GM19035 (cell line): ENCODE measurements around the gene TXNDC2.
A peak's percentile ranks its signal among the peaks of the same experiment; 100 is the strongest.

Experiments used
- ATAC-seq: cut with Tn5 transposase; IDR thresholded peaks from one replicate; pipeline ENCODE4 v1.9.1; 2021; ENCODE audit not compliant: unreplicated experiment

TXNDC2 gene

DNA sequence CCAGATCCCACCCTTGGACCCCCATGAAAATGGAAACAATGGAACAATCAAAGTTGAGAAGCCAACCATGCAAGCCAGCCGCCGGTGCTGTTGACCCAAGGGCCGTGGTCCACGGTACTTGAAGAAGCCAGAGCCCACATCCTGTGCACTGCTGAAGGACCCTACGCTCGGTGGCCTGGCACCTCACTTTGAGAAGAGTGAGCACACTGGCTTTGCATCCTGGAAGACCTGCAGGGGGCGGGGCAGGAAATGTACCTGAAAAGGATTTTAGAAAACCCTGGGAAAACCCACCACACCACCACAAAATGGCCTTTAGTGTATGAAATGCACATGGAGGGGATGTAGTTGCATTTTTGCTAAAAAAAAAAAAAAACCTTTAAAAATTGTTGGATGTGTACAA is 26.5 kb upstream of the TXNDC2 start:
- ATAC-seq = no peak

GRCh38 chr18:9860682-9861081 is 25.1 kb upstream of the TXNDC2 start:
- no peak for ATAC-seq

- ATAC-seq = peak; percentile 85
Measured at GRCh38 chr18:9861157-9861556, 24.6 kb upstream of the TXNDC2 start.

DNA sequence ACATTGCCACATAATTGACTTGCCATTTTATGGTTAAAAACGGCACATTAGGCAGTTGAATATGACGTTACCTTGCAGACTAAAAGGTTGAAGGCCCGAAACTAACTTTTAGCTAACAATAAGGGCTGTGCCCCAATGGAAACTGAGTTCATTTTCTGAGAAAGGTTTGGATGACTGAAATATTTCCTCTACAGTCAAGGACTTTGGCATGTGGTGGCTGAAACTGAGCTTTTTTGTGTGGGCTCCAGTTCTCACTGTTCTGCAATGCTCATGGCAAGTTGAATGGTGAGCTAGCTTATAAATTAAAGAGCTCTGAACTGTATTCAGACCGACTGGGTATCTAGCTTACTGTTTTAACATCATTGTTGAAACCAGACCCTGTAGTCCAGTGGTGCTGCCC is 23.8 kb upstream of the TXNDC2 start:
- ATAC-seq = no peak

DNA sequence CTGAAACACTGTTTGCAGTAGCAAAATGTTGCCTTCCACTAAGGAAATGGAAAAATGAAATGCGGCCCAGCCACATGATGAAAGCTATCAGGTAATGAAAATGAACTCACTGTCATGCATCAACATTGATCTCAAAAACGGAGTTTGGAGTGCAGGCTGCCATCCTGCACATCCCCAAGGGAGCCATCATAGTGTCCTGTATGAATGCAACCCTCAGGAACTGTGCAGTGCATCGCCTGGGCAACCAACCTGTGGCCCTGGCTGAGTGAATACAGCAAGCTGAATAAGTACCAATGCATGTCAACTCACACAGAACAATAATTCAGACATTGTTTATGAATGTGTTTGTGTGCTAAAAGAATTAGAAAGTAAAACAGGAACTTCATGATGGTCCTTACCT is 23.1 kb upstream of the TXNDC2 start:
- ATAC-seq = no peak

- ATAC-seq = no peak
Measured at GRCh38 chr18:9863282-9863681, 22.5 kb upstream of the TXNDC2 start.

DNA sequence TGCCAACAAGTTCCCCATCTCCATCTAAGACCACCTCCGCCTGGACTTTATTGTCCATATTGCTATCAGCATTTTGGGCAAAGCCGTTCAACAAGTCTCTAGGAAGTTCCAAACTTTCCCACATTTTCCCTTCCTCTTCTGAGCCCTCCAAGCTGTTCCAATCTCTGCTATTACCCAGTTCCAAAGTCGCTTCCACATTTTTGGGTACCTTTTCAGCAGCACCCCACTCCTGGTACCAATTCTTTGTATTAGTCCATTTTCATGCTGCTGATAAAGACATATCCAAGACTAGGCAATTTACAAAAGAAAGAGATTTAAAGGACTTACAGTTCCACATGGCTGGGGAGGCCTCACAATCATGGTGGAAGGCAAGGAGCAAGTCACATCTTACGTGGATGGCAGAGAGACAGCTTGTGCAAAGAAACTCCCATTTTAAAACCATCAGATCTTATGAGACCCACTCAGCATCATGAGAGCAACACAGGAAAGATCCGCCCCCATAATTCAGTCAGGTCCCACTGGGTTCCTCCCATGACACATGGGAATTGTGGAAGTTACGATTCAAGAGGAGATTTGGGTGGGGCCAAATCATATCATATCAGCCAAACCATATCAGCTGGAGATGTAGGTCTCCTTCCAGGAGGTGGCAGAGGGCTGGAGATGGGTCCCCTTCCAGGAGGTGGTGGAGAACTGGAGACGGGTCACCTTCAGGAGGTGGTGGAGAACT is 19.8 kb upstream of the TXNDC2 start:
- ATAC-seq = no peak

GRCh38 chr18:9866627-9867026 is 19.1 kb upstream of the TXNDC2 start:
- no peak for ATAC-seq

- ATAC-seq = no peak
Measured at GRCh38 chr18:9867071-9867594, 18.6 kb upstream of the TXNDC2 start.

DNA sequence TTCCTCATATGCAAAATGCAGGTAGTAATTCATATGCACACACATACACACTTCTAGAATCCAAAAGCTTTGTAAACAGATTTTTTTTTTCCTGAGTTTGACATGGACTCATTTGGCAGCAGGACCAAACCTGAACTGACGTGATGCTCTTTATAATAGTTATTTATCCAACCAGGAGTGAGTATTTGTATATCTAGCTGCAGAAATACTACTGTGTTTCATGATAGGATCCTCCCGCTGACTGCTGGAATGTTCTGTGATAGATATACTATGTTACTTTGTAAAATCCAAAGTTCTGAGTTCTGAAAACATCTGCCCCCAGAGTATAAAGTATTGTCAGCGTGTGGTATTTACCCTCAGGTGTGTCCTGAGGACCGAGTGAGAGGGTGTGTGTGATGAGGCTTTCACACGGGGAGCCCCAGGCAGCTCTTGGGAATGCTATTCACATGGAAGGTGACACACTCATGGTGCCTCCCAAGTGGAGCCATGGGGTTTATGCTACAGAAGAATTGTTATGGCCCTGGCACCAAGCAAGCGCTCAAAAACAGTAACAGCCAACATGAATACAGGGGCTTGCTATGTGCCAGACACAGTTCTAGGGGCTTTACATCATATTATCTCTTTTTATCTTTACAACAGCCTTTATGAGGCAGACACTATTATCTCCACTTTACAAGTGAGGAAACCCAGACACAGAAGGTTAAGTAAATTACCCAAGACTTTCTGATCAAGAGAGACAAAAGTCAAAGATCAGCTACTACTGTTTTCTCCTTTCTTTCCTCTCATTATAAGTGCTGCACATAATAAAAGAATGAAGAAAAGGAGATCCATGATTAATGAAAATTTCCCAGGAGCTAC is 16.7 kb upstream of the TXNDC2 start:
- ATAC-seq = no peak

- peak; percentile 65 for ATAC-seq
Measured at GRCh38 chr18:9869715-9870430, 15.9 kb upstream of the TXNDC2 start.

DNA sequence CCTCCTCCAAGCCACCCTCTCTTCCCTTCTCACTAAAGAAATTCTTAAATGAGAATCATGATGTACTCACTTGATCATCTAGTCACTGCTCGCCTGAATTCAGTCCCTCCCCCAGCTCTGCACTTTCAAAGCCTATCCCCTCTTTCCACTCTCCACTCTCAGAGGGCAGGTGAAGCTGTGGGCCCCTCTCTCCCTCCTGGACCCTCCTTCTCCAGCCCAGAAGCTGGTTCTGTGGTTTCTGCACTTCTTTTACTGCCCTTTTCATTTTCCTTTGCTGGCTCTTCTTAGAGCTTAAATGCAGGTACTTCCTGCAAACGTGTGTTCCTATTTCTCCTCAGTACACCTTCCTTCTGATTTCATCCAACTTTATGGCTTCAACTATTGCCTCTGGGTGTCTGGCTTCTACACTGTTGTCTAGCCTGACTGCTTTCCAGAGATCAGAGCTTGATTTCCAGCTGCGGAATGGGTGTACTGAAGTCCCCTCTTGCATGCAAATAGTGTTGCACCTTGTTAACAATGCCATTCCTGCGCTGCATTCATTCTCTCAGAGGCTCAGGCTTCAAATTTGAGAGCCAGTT is 15.3 kb upstream of the TXNDC2 start:
- no peak for ATAC-seq

DNA sequence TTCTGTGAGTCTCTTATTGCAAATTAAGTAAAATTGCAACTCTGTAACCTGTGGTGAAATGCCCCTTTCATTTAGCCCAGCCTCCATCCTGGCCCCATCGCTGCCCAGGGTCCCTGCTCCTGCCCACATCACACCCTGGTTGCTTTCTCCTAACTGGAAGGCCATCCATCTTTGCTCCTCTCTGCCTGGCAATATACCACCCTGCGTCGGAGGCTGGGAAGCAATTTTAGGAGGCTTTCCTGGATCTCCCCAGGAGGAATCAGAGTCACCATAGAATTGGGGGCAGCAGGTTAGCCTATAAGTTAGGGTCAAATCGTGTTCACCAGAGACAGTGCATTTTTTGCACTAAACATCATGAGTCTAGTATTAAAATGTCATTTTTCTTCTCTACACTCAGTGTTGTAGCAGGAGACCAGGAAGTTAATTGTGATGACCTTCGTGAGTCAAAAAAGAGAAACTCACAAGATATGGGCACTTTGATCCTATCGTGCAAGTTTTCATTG is 14.5 kb upstream of the TXNDC2 start:
- ATAC-seq = no peak

- no peak for ATAC-seq
Measured at GRCh38 chr18:9872823-9873222, 12.9 kb upstream of the TXNDC2 start.

- ATAC-seq = no peak
Measured at GRCh38 chr18:9874728-9875127, 11.0 kb upstream of the TXNDC2 start.

DNA sequence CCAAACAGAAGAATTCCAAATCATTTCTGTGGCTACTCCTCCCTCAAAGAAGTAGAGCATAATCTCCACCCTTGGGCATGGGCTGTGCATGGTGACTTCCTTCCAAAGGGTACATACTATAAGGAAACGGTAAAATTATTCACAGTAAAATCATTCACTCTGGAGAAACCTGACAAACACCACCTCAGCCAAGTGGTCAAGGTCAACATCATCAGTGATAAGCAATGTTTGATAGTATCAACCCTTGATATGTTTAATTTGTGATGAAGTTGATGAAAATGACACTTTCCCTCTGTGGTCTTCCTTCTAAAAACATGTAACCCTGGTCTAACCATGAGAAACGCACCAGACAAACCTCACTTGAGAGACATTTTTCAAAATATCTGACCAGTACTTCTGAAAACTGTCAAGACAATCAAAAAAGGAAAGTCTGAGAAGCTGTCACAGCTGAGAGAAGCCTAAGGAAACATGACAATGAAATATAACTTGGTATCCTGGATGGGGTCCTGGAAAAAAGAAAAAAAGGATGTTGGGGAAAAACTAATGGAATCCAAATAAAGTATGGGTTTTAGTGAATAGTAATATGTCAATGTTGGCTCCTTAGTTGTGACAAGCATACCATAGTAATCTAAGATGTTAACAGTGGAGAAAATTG is 9.4 kb upstream of the TXNDC2 start:
- ATAC-seq = no peak

DNA sequence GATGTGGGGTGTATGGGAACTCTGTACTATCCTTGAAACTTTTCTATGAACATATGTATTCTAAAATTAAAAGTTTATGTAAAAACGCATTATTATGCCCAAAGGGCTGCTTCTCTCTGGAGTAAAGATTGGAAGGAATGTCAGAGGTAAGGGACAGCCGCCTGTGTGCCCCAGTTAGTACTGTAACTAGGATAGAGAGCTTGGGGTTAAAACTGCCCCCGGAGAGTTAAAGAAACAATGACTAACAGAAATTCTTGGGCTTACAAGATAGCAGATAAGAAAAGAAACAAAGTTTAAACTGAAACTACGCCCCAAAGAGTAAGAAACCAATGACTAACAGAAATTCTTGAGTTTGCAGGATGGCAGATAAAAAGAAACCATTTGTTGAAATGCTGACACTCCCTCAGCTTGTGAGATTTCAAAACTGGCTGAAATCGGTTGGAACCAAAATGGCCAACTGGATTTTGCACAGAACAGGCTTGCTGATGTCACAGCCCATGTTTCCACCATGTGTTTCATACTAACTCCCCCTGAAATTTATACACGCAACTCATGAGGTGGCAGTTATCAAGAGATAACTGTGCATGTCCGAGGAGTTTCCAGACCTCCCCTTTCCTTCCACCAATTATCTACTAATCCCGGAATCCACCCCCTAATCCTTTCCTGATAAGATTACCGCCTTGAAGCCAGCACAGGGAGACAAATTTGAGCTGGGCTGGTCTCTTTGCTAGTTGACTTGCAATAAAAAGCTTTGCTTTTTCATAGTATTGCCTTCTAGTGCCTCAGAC is 8.7 kb upstream of the TXNDC2 start:
- no peak for ATAC-seq

DNA sequence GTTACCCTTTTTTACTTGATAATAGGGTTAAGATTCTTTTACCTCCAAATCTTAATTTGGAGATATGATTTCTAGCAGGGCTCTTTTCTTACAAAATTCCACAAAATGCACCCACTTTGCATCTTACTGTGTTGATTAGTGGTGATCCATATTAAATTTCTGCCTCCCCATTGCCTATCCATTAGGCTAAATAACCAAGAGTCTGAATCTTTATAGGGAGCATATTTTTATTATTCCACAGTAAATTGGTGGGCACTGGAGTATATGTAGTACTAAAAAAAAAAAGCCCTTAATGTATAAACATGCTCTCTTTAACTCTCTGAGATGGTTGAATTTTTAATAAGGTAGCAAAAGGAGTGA is 8.1 kb upstream of the TXNDC2 start:
- no peak for ATAC-seq

DNA sequence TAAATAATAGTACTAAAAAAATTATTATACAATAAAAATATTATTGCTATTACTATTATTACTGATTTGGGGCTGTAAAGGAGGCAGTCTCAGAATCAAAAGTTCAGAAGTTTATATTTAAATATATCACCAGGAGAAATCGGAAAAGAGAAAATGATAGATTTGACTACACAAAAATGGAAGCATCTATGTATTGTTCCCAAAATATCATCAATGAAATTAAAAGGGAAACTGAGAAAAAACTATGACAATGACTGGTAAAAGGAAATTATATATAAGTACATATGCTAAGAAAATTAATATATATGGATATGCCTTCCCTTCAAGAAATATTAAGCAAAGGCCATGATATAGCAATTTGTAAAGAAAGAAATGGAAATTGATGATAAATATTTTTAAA is 7.7 kb upstream of the TXNDC2 start:
- no peak for ATAC-seq

DNA sequence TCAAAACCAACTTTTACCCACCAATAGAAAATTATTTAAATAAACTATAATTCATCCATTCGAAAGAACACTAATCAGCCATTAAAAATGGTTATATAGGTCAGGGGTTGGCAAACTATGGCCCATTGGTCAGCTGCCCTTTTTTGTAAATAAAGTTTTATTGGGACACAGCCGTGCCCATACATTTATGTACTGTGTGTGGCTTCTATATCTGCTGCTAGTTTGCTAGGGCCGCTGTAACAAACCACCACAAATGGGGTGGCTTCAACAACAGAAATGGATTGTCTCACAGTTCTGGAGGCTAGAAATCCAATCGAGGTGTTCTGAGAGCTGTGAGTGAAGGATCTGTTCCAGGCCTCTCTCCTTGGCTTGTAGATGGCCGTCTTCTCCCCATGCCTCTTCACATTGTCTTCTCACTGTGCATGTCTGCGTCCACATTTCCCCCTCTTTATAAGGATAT is 7.0 kb upstream of the TXNDC2 start:
- ATAC-seq = no peak
